Mammary epithelial cell (primary cell): ENCODE measurements around the gene MED8.

Source experiments
- EZH2 ChIP-seq: IDR thresholded peaks from 2 replicates; pipeline ENCODE4 v1.6.1; 2012; ENCODE audit warnings: low read length, inconsistent platforms, borderline replicate concordance
- TF ChIP-seq, protein P1 (sequence below), 2 donors: IDR thresholded peaks in 1 of 2; conservative IDR thresholded peaks in 1 of 2; 2 replicates each; pipeline ENCODE4 v1.5.1; 2011 to 2012; ENCODE audit warnings: inconsistent platforms in 2 of 2, low read length in 2 of 2, mild to moderate bottlenecking in 2 of 2, control low read depth in 1 of 2, low read depth in 1 of 2; ENCODE audit not compliant: insufficient read depth in 1 of 2; ENCODE audit errors: extremely low read depth in 1 of 2

DNA sequence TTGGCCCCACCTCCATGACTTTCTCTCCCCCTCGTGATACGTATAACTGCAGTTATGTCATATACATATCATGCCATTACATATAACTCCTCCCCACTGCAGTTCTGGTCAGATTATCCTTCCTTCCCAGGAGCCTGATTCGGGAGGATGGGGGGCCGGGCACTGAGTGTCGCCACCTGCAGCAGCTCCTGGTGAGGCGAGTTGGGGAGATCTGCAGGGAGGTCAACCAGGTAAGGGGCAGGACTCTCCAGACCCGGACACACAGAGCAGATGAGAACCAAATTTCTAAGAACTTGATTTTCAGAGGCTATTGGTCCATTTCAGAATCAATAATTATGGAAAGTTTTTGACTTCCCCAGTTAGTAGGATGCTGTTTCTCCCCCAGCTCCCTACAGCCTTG lies 44.7 kb upstream of the MED8 start:
- TF ChIP-seq, protein P1, sequence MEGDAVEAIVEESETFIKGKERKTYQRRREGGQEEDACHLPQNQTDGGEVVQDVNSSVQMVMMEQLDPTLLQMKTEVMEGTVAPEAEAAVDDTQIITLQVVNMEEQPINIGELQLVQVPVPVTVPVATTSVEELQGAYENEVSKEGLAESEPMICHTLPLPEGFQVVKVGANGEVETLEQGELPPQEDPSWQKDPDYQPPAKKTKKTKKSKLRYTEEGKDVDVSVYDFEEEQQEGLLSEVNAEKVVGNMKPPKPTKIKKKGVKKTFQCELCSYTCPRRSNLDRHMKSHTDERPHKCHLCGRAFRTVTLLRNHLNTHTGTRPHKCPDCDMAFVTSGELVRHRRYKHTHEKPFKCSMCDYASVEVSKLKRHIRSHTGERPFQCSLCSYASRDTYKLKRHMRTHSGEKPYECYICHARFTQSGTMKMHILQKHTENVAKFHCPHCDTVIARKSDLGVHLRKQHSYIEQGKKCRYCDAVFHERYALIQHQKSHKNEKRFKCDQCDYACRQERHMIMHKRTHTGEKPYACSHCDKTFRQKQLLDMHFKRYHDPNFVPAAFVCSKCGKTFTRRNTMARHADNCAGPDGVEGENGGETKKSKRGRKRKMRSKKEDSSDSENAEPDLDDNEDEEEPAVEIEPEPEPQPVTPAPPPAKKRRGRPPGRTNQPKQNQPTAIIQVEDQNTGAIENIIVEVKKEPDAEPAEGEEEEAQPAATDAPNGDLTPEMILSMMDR (conservative IDR thresholded peaks at IDR 0.05 in 1 of 2, IDR thresholded peaks at IDR 0.05 in 1 of 2; ENCODE audit: extremely low read depth in 1 of 2, insufficient read depth in 1 of 2, low read depth in 1 of 2, low read length in 2 of 2) = no peak
- no peak for TF ChIP-seq EZH2
